HG03025 (cell line): ENCODE data around the gene KANK2.

Source experiments
- ATAC-seq: cut with Tn5 transposase; IDR thresholded peaks from one replicate; pipeline ENCODE4 v1.9.1; 2021; ENCODE audit warnings: mild to moderate bottlenecking, moderate library complexity; ENCODE audit not compliant: unreplicated experiment, low FRiP score

KANK2 gene

GRCh38 chr19:11197291-11198174 lies at the start of gene KANK2:
TSS of gene KANK2 (minus strand) at chr19:11197545. CDS start at chr19:11194511, 3,034 bp downstream.
- peak; percentile 50 for ATAC-seq

- no peak for ATAC-seq
Observed at GRCh38 chr19:11246941-11247340, 49.6 kb upstream of the KANK2 start.

- no peak for ATAC-seq
Observed at GRCh38 chr19:11244846-11245589, 47.7 kb upstream of the KANK2 start.

GRCh38 chr19:11243798-11244169 lies 46.4 kb upstream of the KANK2 start:
- ATAC-seq, result no peak

- no peak for ATAC-seq
Observed at GRCh38 chr19:11242864-11243797, 45.8 kb upstream of the KANK2 start.

- ATAC-seq, result no peak
Observed at GRCh38 chr19:11242025-11242424, 44.7 kb upstream of the KANK2 start.

GRCh38 chr19:11240008-11240444 lies 42.7 kb upstream of the KANK2 start:
- no peak for ATAC-seq

GRCh38 chr19:11239377-11240000 lies 42.1 kb upstream of the KANK2 start, which contains the start of gene ANGPTL8:
TSS of gene ANGPTL8 (plus strand) at chr19:11239619. CDS start at chr19:11239638, 19 bp downstream.
- ATAC-seq, result no peak

- no peak for ATAC-seq
Observed at GRCh38 chr19:11238781-11239376, 41.5 kb upstream of the KANK2 start.

- ATAC-seq, result no peak
Observed at GRCh38 chr19:11238041-11238440, 40.7 kb upstream of the KANK2 start.

- no peak for ATAC-seq
Observed at GRCh38 chr19:11237321-11237720, 40.0 kb upstream of the KANK2 start.

- ATAC-seq, result no peak
Observed at GRCh38 chr19:11236324-11237301, 39.3 kb upstream of the KANK2 start.

GRCh38 chr19:11234486-11235075 lies 37.2 kb upstream of the KANK2 start:
- ATAC-seq, result no peak

- no peak for ATAC-seq
Observed at GRCh38 chr19:11233073-11233472, 35.7 kb upstream of the KANK2 start.

- no peak for ATAC-seq
Observed at GRCh38 chr19:11232555-11232954, 35.2 kb upstream of the KANK2 start.

GRCh38 chr19:11230621-11231386 lies 33.5 kb upstream of the KANK2 start:
- ATAC-seq, result no peak

GRCh38 chr19:11227195-11227886 lies 30.0 kb upstream of the KANK2 start:
- no peak for ATAC-seq
